Kidney (tissue), 14 donors: ENCODE data around the gene ADARB2. TPM values are rescaled to one million over a fixed set of nuclear protein-coding genes. Genes with fewer than 3 reads are reported as not detected.

Source experiments
- DNase-seq, 5 donors: peaks; one replicate each; pipeline ENCODE4 v3.0.0-alpha.2; 2013 to 2020
- FAIRE-seq: peaks from 2 replicates; lab custom pipeline; 2012; peaks lifted over from hg19 to GRCh38; lab: Jason Lieb, UNC
- H3K27ac ChIP-seq, 2 donors: one replicate each; pipeline ENCODE4 v1.7.0; 2013; ENCODE audit warnings: low read depth in 2 of 2, low read length in 2 of 2, inconsistent platforms in 1 of 2
- H3K27me3 ChIP-seq: one replicate; pipeline ENCODE4 v1.7.1; 2013; ENCODE audit warnings: low read length, inconsistent platforms; ENCODE audit not compliant: control insufficient read depth, insufficient read depth
- H3K36me3 ChIP-seq, 3 donors: one replicate each; pipeline versions ENCODE4 v1.7.0 to v1.7.1; 2013; ENCODE audit warnings: low read length in 3 of 3, control low read depth in 1 of 3, inconsistent platforms in 1 of 3; ENCODE audit not compliant: insufficient read depth in 3 of 3, control insufficient read depth in 2 of 3
- H3K4me1 ChIP-seq, 3 donors: one replicate each; pipeline versions ENCODE4 v1.7.0 to v1.7.1; 2013; ENCODE audit warnings: low read length in 3 of 3, inconsistent platforms in 1 of 3, low read depth in 1 of 3; ENCODE audit not compliant: control insufficient read depth in 2 of 3, insufficient read depth in 2 of 3
- H3K4me3 ChIP-seq, 3 donors: one replicate each; pipeline versions ENCODE4 v1.7.0 to v1.8.1; 2013; ENCODE audit warnings: low read length in 3 of 3, control low read depth in 1 of 3, inconsistent platforms in 1 of 3
- H3K9ac ChIP-seq, 3 donors: one replicate each; pipeline versions ENCODE4 v1.7.0 to v1.7.1; 2013; ENCODE audit warnings: low read length in 3 of 3, control low read depth in 1 of 3, inconsistent platforms in 1 of 3
- H3K9me3 ChIP-seq, 3 donors: one replicate each; pipeline versions ENCODE4 v1.7.0 to v1.7.1; 2013; ENCODE audit warnings: low read length in 3 of 3, control low read depth in 1 of 3, inconsistent platforms in 1 of 3; ENCODE audit not compliant: control insufficient read depth in 2 of 3, insufficient read depth in 1 of 3
- intact Hi-C: fragments of 100-400 bp; cut with DNase I; formaldehyde crosslinking; loops from one replicate; pipeline ENCODE4 v1.11.1; 2022
- polyA plus RNA-seq: library from polyadenylated mRNA; stranded (reverse); fragments of 350-450 nt; fragmentation: Illumina TruSeq; extraction: RNeasy Lipid Tissue Mini Kit (QIAGEN cat#74804); gene quantifications from one replicate; pipeline ENCODE4 v1.2.3, GENCODE V29; 2014; ENCODE audit warnings: low read depth, low replicate concordance; ENCODE audit not compliant: insufficient read depth
- total RNA-seq: library from RNA; stranded (reverse); fragmentation: NEBNext Ultra II Directional; extraction: Animal tissue kit (Norgen Biotek cat#: 25700); gene quantifications from one replicate; pipeline ENCODE4 v1.2.1, GENCODE V29; 2021
- TF ChIP-seq, protein P1 (sequence below): IDR thresholded peaks from 3 replicates; pipeline ENCODE4 v1.5.1; 2012; ENCODE audit warnings: mild to moderate bottlenecking, moderate library complexity, borderline replicate concordance; ENCODE audit not compliant: insufficient read depth; ENCODE audit errors: extremely low read depth
- donor health status: control.
- donor health status: control.
- donor health status: control.
- donor health status: control.
- donor health status: control.
- donor health status: DM: yes; HTN: yes; CAD: no.
- donor health status: Normal renal cell carcinoma (clear cell type).

Gene ADARB2
- total and polyA plus RNA-seq, 2 donors from 2014 or later: 1.0 to 1.3 TPM

DNA sequence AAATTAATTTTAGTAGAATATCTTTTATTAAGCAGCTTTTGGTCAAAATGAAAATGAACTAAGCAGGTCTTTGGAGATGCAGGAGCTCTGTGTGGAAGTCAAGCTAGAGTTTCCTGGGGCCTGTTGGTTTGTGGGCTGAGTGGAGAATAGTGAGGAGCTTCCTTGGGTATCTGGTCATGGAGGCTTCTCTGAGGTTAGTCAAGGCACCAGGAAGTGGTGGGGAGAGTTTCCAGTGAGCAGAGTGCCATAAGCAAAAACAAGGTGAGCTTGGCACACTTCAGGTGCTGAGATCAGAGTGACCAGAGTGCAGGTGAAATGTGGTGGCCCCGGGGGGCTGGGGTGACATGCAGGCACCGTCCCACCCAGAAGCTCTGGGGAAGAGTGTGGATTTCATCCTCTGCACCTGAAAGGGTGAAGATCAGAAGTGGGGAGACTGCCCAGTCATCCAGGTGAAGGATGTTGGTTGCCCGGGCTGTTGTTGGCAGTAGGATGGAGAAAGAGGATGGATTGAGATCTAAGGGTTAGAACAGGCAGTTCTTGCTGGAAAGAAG lies 603.8 kb downstream of the ADARB2 start:
- peaks cover 0 to 21% (median 18%) of the 10 kb centered on the region in 3 donors for H3K36me3 ChIP-seq
- no peak for FAIRE-seq
- DNase-seq: peak in 1 of 5 donors; percentile 16
- no peak overlapping the region for H3K27ac ChIP-seq
- no peaks in the 10 kb centered on the region for H3K27me3 ChIP-seq
- H3K4me3 ChIP-seq: no peak overlapping the region
- intact Hi-C loops: no loop called here
- peaks cover 0 to 3% (median 0%) of the 10 kb centered on the region in 3 donors for H3K9me3 ChIP-seq
- no peaks in the 10 kb centered on the region for H3K4me1 ChIP-seq
- H3K9ac ChIP-seq: no peak overlapping the region
- TF ChIP-seq, protein P1, sequence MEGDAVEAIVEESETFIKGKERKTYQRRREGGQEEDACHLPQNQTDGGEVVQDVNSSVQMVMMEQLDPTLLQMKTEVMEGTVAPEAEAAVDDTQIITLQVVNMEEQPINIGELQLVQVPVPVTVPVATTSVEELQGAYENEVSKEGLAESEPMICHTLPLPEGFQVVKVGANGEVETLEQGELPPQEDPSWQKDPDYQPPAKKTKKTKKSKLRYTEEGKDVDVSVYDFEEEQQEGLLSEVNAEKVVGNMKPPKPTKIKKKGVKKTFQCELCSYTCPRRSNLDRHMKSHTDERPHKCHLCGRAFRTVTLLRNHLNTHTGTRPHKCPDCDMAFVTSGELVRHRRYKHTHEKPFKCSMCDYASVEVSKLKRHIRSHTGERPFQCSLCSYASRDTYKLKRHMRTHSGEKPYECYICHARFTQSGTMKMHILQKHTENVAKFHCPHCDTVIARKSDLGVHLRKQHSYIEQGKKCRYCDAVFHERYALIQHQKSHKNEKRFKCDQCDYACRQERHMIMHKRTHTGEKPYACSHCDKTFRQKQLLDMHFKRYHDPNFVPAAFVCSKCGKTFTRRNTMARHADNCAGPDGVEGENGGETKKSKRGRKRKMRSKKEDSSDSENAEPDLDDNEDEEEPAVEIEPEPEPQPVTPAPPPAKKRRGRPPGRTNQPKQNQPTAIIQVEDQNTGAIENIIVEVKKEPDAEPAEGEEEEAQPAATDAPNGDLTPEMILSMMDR: no peak

DNA sequence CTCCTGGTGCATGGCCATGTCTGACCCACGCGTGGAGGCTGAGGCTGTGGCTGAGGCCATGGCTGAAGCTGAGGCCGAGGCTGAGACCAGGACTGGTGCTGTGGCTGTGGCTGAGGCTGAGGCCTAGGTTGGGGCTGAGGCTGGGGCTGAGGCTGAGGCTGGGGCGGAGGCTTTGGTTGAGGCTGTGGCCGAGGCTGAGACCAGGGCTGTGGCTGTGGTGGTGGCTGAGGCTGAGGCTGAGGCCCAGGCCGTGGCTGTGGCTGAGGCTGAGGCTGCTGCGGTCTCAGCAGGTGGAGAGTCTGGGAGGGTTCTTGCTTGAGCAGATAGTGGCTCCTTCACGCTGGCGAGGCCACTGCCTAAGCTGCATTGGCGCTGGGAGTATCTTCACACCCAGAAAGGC lies 604.7 kb downstream of the ADARB2 start:
- Histone ChIP-seq H3K4me1 (no peaks in the 10 kb centered on the region), H3K36me3 (peaks cover 0 to 21% (median 18%) of the 10 kb centered on the region in 3 donors), H3K27me3 (no peaks in the 10 kb centered on the region), H3K4me3 (no peak overlapping the region), H3K27ac (no peak overlapping the region), H3K9me3 (no peaks in the 10 kb centered on the region), H3K9ac (no peak overlapping the region)
- peak in 1 of 5 donors; percentile 24 for DNase-seq
- no peak for FAIRE-seq
- TF ChIP-seq, protein P1: no peak
- intact Hi-C loops: no loop called here

- intact Hi-C loops: no loop called here
Observed at GRCh38 chr10:1130995-1131790, 606.1 kb downstream of the ADARB2 start.

More at GRCh38 chr10:1130995-1131790, 606.1 kb downstream of the ADARB2 start:
- DNase-seq: peak in 1 of 5 donors; percentile 29
- Histone ChIP-seq H3K27me3 (no peaks in the 10 kb centered on the region), H3K4me1 (no peaks in the 10 kb centered on the region), H3K36me3 (peaks cover 0 to 21% (median 18%) of the 10 kb centered on the region in 3 donors), H3K27ac (no peak overlapping the region), H3K9ac (no peak overlapping the region), H3K9me3 (no peaks in the 10 kb centered on the region), H3K4me3 (no peak overlapping the region)
- TF ChIP-seq, protein P1: no peak
- no peak for FAIRE-seq
